Karpas-422 (cell line): ENCODE data around the gene EIF5A2. TPM values are rescaled to one million over a fixed set of nuclear protein-coding genes. Genes with fewer than 3 reads are reported as not detected.
"Not testable (repeated sequence)": the region's sequence is repeated elsewhere in the genome, so short reads cannot be mapped to it uniquely, and the experiment has no call there.

Source experiments
- DNase-seq: peaks from one replicate; pipeline ENCODE4 v3.0.0-alpha.2; 2015
- H2AFZ ChIP-seq: fragments of 200-600 bp; sonication (generic); 2 replicates; pipeline ENCODE4 v1.6.1; 2014; ENCODE audit warnings: antibody characterized with exemption, low read length, mixed read lengths
- H3K27ac ChIP-seq: fragments of 200-600 bp; sonication (generic); 2 replicates; pipeline ENCODE4 v1.5.1; 2014; ENCODE audit warnings: mild to moderate bottlenecking, low read length, moderate library complexity
- H3K27me3 ChIP-seq: fragments of 200-600 bp; sonication (generic); 2 replicates; pipeline ENCODE4 v1.6.1; 2014; ENCODE audit warnings: low read length, mixed read lengths
- H3K36me3 ChIP-seq: fragments of 200-600 bp; sonication (generic); 2 replicates; pipeline ENCODE4 v1.6.1; 2014; ENCODE audit warnings: low read length, mixed read lengths; ENCODE audit not compliant: insufficient read depth
- H3K4me1 ChIP-seq: fragments of 200-600 bp; sonication (generic); 2 replicates; pipeline ENCODE4 v1.6.1; 2014; ENCODE audit warnings: mild to moderate bottlenecking, low read length, mixed read lengths
- H3K4me2 ChIP-seq: fragments of 200-600 bp; sonication (generic); 2 replicates; pipeline ENCODE4 v1.6.1; 2014; ENCODE audit warnings: low read length, low read depth, mild to moderate bottlenecking; ENCODE audit not compliant: poor library complexity, severe bottlenecking
- H3K4me3 ChIP-seq: fragments of 200-600 bp; sonication (generic); 2 replicates; pipeline ENCODE4 v1.5.1; 2014; ENCODE audit warnings: mild to moderate bottlenecking, antibody characterized with exemption, low read length, mixed read lengths
- H3K79me2 ChIP-seq: fragments of 200-600 bp; sonication (generic); 2 replicates; pipeline ENCODE4 v1.6.1; 2014; ENCODE audit warnings: mild to moderate bottlenecking, low read length, mixed read lengths
- H3K9ac ChIP-seq: fragments of 200-600 bp; sonication (generic); 2 replicates; pipeline ENCODE4 v1.6.0; 2014; ENCODE audit warnings: low read length
- H3K9me2 ChIP-seq: fragments of 200-600 bp; sonication (generic), shearing (Covaris generic); replicated peaks from 2 replicates; pipeline ENCODE4 v1.6.0; 2014; ENCODE audit warnings: mild to moderate bottlenecking, low read length, moderate library complexity; ENCODE audit not compliant: insufficient read depth
- H3K9me3 ChIP-seq: fragments of 300-700, 200-600 bp; sonication (generic); 2 replicates; pipeline ENCODE4 v1.6.1; 2014; ENCODE audit warnings: low read length, mixed read lengths
- H4K20me1 ChIP-seq: fragments of 200-600 bp; sonication (generic); 2 replicates; pipeline ENCODE4 v1.6.1; 2014; ENCODE audit warnings: mild to moderate bottlenecking, antibody characterized with exemption, low read length, low read depth; ENCODE audit not compliant: insufficient read depth
- total RNA-seq: library from RNA; depleted of rRNA; stranded (reverse); fragments of >200 nt; shearing (Covaris generic); gene quantifications from 2 replicates; pipeline ENCODE4 v1.2.3, GENCODE V29; 2014; ENCODE audit warnings: low replicate concordance

Gene EIF5A2
- total RNA-seq, 1 experiment from 2014 or later = 10.5 TPM

DNA sequence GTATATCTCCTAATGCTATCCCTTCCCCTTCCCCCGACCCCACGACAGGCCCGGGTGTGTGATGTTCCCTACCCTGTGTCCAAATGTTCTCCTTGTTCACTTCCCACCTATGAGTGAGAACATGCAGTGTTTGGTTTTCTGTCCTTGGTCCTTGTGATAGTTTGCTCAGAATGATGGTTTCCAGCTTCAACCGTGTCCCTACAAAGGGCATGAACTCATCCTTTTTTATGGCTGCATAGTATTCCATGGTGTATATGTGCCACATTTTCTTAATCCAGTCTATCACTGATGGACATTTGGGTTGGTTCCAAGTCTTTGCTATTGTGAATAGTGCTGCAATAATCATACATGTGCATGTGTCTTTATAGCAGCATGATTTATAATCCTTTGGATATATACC, 24.6 kb upstream of the EIF5A2 start:
- not testable (repeated sequence) for H3K9me3 ChIP-seq, H3K4me1 ChIP-seq, H3K79me2 ChIP-seq, H3K36me3 ChIP-seq, H3K9ac ChIP-seq, H3K27me3 ChIP-seq, H3K4me2 ChIP-seq, H3K9me2 ChIP-seq, H3K27ac ChIP-seq, H4K20me1 ChIP-seq, DNase-seq, H3K4me3 ChIP-seq, H2AFZ ChIP-seq

DNA sequence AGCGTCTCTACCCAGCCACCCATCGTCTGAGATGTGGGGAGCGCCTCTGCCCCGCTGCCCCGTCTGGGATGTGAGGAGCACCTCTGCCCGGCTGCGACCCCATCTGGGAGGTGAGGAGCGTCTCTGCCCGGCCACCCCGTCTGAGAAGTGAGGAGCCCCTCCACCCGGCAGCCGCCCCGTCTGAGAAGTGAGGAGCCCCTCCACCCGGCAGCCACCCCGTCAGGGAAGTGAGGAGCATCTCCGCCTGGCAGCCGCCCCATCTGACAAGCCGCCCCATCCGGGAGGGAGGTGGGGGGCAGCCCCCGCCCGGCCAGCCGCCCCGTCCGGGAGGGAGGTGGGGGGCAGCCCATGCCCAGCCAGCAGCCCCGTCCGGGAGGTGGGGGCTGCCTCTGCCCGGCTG, 15.1 kb upstream of the EIF5A2 start:
- not testable (repeated sequence) for H3K4me1 ChIP-seq, H3K36me3 ChIP-seq, H3K27me3 ChIP-seq, H3K9me3 ChIP-seq, H3K27ac ChIP-seq, H2AFZ ChIP-seq, H3K4me2 ChIP-seq, H3K9ac ChIP-seq, DNase-seq, H3K9me2 ChIP-seq, H3K79me2 ChIP-seq, H4K20me1 ChIP-seq, H3K4me3 ChIP-seq

DNA sequence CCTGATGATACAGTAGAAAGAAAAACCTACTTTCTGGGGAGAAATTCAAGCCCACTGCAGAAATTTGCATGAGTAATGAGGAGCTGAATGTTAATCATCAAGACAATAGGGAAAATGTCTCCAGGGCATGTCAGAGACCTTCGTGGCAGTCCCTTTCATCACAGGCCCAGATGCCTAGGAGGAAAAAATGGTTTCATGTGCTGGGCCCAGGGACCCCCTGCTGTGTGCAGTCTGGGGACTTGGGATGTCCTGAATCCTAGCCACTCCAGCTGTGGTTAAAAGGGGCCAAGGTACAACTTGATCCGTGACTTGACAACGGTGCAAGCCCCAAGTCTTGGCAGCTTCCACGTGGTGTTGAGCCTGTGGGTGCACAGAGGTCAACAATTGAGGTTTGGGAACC, 10.3 kb upstream of the EIF5A2 start:
- Histone ChIP-seq H3K4me3 (no peak overlapping the region), H3K27me3 (no peaks in the 10 kb centered on the region), H3K36me3 (no peaks in the 10 kb centered on the region), H3K9ac (no peak overlapping the region), H4K20me1 (no peaks in the 10 kb centered on the region), H2AFZ (no peak overlapping the region), H3K4me1 (no peaks in the 10 kb centered on the region), H3K79me2 (no peaks in the 10 kb centered on the region), H3K9me2 (no peaks in the 10 kb centered on the region), H3K4me2 (no peak overlapping the region), H3K9me3 (no peaks in the 10 kb centered on the region), H3K27ac (no peak overlapping the region)
- no peak for DNase-seq

DNA sequence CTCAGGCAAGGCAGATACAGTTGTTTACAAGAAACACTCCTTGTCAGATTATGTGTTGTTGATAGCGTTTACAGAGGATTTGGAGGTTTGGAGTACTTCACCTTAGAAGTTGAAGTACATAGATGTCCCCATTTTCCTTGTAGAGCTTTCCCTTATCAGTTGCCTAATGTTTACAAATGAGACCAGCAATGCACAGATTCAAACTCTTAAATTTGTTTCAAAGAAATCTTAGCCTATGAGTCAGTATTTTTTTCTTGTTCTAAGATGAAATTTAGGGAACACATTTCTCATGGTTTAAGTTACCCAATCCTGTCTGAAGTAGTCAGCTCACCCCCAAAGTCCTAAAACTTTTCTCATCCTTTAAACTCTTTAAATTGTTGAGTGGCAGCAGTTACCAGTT, 6.3 kb upstream of the EIF5A2 start:
- H3K9ac ChIP-seq = no peak overlapping the region
- H3K9me2 ChIP-seq = no peaks in the 10 kb centered on the region
- no peak overlapping the region for H2AFZ ChIP-seq
- no peaks in the 10 kb centered on the region for H3K27me3 ChIP-seq
- no peaks in the 10 kb centered on the region for H3K36me3 ChIP-seq
- no peak overlapping the region for H3K4me3 ChIP-seq
- H3K9me3 ChIP-seq = no peaks in the 10 kb centered on the region
- H3K79me2 ChIP-seq = no peaks in the 10 kb centered on the region
- H3K4me2 ChIP-seq = no peak overlapping the region
- no peak for DNase-seq
- no peaks in the 10 kb centered on the region for H3K4me1 ChIP-seq
- no peaks in the 10 kb centered on the region for H4K20me1 ChIP-seq
- no peak overlapping the region for H3K27ac ChIP-seq

DNA sequence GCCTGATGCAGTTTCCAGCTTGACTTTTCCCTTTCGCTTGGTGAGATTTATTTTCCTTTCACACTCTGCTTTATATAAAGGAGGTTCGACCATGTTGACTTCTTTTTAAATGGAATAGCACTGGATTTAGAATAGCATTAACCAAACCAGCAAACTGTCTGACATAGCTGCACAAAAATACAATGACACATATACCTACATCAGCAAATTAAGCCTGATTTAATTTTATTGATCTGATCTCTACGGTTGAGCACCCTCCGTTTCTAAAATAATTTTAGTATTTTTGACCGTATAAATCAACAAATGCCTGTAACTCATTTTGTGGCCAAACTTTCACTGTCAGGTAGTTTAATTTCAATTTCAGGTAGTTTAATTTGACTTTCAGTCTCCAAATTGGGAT, 5.8 kb upstream of the EIF5A2 start:
- no peak overlapping the region for H2AFZ ChIP-seq
- H4K20me1 ChIP-seq = no peaks in the 10 kb centered on the region

DNA sequence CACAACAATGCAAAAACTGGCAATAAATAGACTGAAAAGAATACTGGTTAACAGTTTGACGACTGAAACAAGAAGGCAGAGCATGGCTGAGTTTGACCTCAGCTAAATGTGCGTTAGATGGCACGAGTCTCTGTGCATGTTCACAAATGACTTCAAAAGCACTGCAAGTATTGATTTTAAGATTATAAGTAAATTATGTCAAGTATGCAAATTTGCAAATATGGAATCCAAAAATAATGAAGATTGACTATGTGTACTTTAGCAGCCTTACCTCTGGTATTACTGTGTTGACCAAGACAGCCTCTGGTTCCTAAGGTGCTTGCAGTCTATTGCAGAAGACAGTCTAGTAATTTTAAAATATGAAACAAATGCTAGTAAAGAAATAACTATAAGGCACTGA, 2.6 kb upstream of the EIF5A2 start:
- no peak for DNase-seq
- H3K4me3 ChIP-seq = no peak overlapping the region
- no peaks in the 10 kb centered on the region for H3K9me3 ChIP-seq
- no peaks in the 10 kb centered on the region for H4K20me1 ChIP-seq
- no peaks in the 10 kb centered on the region for H3K79me2 ChIP-seq
- H3K27me3 ChIP-seq = no peaks in the 10 kb centered on the region
- H2AFZ ChIP-seq = no peak overlapping the region
- no peaks in the 10 kb centered on the region for H3K36me3 ChIP-seq
- H3K9ac ChIP-seq = no peak overlapping the region
- no peak overlapping the region for H3K4me2 ChIP-seq
- H3K9me2 ChIP-seq = no peaks in the 10 kb centered on the region
- H3K4me1 ChIP-seq = peaks cover 15% of the 10 kb centered on the region
- no peak overlapping the region for H3K27ac ChIP-seq

More for the DNA sequence above, 5.8 kb upstream of the EIF5A2 start:
- Histone ChIP-seq H3K4me2 (no peak overlapping the region), H3K9me2 (no peaks in the 10 kb centered on the region), H3K4me1 (no peaks in the 10 kb centered on the region), H3K79me2 (no peaks in the 10 kb centered on the region), H3K4me3 (no peak overlapping the region), H3K9me3 (no peaks in the 10 kb centered on the region), H3K27ac (no peak overlapping the region), H3K36me3 (no peaks in the 10 kb centered on the region), H3K27me3 (no peaks in the 10 kb centered on the region), H3K9ac (no peak overlapping the region)
- no peak for DNase-seq

DNA sequence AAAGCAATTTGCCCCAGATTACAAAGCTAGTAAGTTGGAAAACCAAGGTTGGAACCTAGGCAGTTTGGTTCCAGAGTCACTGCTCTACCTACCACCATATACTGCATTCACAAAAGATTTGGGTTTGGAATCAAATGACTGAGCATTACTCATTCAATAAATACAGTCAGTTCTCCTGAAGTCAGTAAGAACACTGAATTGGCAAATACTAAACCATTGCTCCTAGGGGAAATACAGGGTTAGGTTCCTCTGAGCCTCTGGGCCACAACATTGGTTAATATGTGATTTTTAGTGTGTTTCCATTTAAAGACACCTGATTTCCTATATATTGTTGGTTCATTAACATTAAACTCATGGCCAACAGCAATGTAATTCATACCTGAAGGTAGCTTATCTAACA, 2.1 kb upstream of the EIF5A2 start:
- DNase-seq = no peak
- H3K27ac ChIP-seq = no peak overlapping the region
- no peak overlapping the region for H3K9ac ChIP-seq
- no peaks in the 10 kb centered on the region for H3K27me3 ChIP-seq
- H3K4me1 ChIP-seq = peaks cover 15% of the 10 kb centered on the region
- no peak overlapping the region for H3K4me2 ChIP-seq
- no peaks in the 10 kb centered on the region for H3K9me2 ChIP-seq
- H3K4me3 ChIP-seq = no peak overlapping the region
- H4K20me1 ChIP-seq = no peaks in the 10 kb centered on the region
- no peaks in the 10 kb centered on the region for H3K79me2 ChIP-seq
- H3K9me3 ChIP-seq = no peaks in the 10 kb centered on the region
- H3K36me3 ChIP-seq = no peaks in the 10 kb centered on the region
- no peak overlapping the region for H2AFZ ChIP-seq

DNA sequence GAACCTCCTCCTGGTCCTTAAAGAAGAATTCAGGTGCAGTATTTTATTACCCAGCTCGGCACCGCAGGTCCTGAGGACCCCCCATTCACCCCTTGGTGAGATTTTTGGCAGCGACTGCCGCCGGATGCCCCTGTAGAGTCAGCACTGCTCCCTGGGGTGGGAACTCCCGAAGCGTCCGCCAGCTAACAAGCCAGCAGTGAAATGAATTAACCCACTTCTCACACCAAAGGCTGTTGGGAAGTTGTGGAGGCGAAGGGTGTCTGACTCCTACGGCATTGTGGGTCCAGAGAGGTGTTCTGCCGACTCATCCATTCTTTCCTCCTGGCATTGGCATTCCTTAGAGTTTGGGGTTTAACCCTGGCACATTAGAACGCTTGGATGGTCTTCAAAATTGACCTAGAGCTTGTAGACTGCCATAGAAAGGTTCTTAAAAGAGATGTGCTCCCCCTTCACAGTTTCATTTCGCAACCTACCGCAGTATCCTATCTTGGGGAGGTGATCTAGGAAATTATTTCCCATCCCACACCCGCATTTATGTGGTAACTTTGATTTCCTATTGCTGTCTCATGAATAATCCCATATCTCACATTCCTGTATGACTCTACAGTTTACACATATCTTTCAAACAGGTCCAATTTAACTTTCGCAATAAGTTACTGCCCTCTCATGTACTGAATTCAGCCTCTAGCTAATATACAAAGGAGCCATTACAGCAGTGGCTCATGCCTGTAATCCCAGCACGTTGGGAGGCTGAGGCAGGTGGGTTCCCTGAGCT, 879 bp upstream of the EIF5A2 start:
- no peaks in the 10 kb centered on the region for H4K20me1 ChIP-seq
- no peaks in the 10 kb centered on the region for H3K36me3 ChIP-seq
- H3K4me1 ChIP-seq = peaks cover 15% of the 10 kb centered on the region
- H3K27me3 ChIP-seq = no peaks in the 10 kb centered on the region
- no peak overlapping the region for H2AFZ ChIP-seq
- H3K9me3 ChIP-seq = no peaks in the 10 kb centered on the region
- no peak overlapping the region for H3K4me2 ChIP-seq
- H3K9me2 ChIP-seq = no peaks in the 10 kb centered on the region
- H3K4me3 ChIP-seq = no peak overlapping the region
- H3K79me2 ChIP-seq = no peaks in the 10 kb centered on the region
- no peak for DNase-seq
- H3K27ac ChIP-seq = no peak overlapping the region
- no peak overlapping the region for H3K9ac ChIP-seq
